Measurements from ENCODE around the gene MOSPD2.

DNA sequence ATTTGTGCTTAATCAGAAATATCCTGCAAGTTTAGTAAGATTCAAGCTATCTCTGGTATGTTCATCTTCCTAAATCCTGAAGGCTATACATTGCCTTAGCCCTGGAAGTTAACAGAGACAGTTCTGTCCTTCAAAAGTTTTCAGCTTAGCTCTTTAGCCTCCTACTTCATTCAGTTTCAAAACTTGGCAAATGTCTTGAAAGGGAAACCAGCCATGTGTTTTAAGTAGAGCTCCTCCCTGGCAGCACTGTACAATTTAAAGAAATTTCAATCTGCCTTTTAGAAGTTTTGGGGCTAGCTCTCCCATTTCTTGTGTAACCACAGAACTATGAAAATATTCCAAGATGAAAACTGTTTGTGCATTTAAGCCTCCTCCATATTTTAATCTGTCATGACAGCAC lies 47.4 kb upstream of the MOSPD2 start:
- TF ChIP-seq TAF1 (IDR thresholded peaks at IDR 0.05; ENCODE audit: low read depth, low read length) (no peak), POLR2A (IDR thresholded peaks at IDR 0.05; ENCODE audit: low read depth, low read length) (no peak)

All from GM12891 (cell line).